ENCODE measurements around the gene UNK.

DNA sequence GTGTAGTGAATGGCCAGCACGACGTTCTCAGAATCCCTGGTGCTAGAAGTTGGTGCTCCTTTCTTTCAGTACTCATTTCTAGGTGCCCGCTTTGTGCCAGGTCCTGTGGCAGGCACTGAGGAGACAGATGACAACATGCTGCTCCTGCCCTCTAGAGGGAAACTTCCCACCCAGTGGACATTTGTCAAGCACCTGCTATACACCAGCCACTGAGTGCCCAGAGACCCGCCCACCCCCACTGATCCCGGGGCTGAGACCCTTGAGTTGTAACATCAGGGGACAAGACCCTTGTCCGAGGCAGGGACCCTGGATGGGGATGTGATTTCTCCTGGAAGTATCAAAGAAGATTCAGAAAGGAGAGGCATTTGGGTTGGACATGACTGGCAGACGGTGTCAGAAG lies 34.5 kb downstream of the UNK start:
- TF ChIP-seq, protein P1, sequence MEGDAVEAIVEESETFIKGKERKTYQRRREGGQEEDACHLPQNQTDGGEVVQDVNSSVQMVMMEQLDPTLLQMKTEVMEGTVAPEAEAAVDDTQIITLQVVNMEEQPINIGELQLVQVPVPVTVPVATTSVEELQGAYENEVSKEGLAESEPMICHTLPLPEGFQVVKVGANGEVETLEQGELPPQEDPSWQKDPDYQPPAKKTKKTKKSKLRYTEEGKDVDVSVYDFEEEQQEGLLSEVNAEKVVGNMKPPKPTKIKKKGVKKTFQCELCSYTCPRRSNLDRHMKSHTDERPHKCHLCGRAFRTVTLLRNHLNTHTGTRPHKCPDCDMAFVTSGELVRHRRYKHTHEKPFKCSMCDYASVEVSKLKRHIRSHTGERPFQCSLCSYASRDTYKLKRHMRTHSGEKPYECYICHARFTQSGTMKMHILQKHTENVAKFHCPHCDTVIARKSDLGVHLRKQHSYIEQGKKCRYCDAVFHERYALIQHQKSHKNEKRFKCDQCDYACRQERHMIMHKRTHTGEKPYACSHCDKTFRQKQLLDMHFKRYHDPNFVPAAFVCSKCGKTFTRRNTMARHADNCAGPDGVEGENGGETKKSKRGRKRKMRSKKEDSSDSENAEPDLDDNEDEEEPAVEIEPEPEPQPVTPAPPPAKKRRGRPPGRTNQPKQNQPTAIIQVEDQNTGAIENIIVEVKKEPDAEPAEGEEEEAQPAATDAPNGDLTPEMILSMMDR (IDR thresholded peaks at IDR 0.05) = no peak
- TF ChIP-seq POLR2A (IDR thresholded peaks at IDR 0.05) = no peak
